H1 (cell line): ENCODE measurements around the gene SLC22A25. TPM values are rescaled to one million over a fixed set of nuclear protein-coding genes. Genes with fewer than 3 reads are reported as not detected.

Source experiments
- BRCA1 ChIP-seq: IDR thresholded peaks from 2 replicates; pipeline ENCODE4 v1.6.1; 2012; ENCODE audit warnings: low read depth, low read length, improper control_type of control experiment
- CHD2 ChIP-seq: IDR thresholded peaks from 2 replicates; pipeline ENCODE4 v1.6.1; 2012; ENCODE audit warnings: low read length, improper control_type of control experiment
- CHD7 ChIP-seq: fragments of 300-600 bp; sonication (generic); IDR thresholded peaks from 2 replicates; pipeline ENCODE4 v1.7.1; 2012; ENCODE audit warnings: low read length, moderate library complexity, mild to moderate bottlenecking, inconsistent platforms; ENCODE audit not compliant: insufficient replicate concordance
- EZH2 ChIP-seq: fragments of 200-600 bp; sonication (generic); IDR thresholded peaks from 2 replicates; pipeline ENCODE4 v1.7.1; 2012; ENCODE audit warnings: low read depth, mild to moderate bottlenecking, moderate library complexity, low read length, inconsistent platforms; ENCODE audit not compliant: severe bottlenecking
- KDM4A ChIP-seq: IDR thresholded peaks from one replicate; pipeline ENCODE4 v1.7.1; 2012; ENCODE audit warnings: low read depth, mild to moderate bottlenecking, moderate library complexity, low read length, inconsistent platforms; ENCODE audit not compliant: severe bottlenecking
- MAFK ChIP-seq: IDR thresholded peaks from 2 replicates; pipeline ENCODE4 v1.6.1; 2012; ENCODE audit warnings: low read depth, mild to moderate bottlenecking, improper control_type of control experiment, low read length
- SIRT6 ChIP-seq: IDR thresholded peaks from one replicate; pipeline ENCODE4 v1.7.1; 2012; ENCODE audit warnings: low read length, inconsistent platforms
- polyA plus RNA-seq, 7 experiments: library from polyadenylated mRNA; depleted of rRNA in 3 of 7; stranded (reverse) in 5 of 7; unstranded in 2 of 7; fragments of >200 nt in 5 of 7; fragments of 200-250 nt in 2 of 7; gene quantifications; 1 replicate in 5 of 7; 2 replicates in 1 of 7; 4 replicates in 1 of 7; pipeline versions ENCODE4 v1.2.1 to v1.2.3, GENCODE V29; 2011 to 2013; ENCODE audit warnings: missing spikeins in 2 of 7, mixed read lengths in 2 of 7
- total RNA-seq: library from RNA; stranded (reverse); fragmentation: NEBNext Ultra II Directional; extraction: Animal tissue kit (Norgen Biotek cat#: 25700); gene quantifications from 2 replicates; pipeline ENCODE4 v1.2.1, GENCODE V29; 2021

SLC22A25 gene
- total and polyA plus RNA-seq, 2 of the 8 experiments (the other 6 are each of a cell fraction or from before 2014, with no cell fraction given), result not detected

- TF ChIP-seq CHD7 (no peak), MAFK (no peak), BRCA1 (no peak), KDM4A (no peak), EZH2 (no peak), CHD2 (no peak), SIRT6 (no peak)
Observed at GRCh38 chr11:63250162-63251050, 7.0 kb upstream of the SLC22A25 start (continued).
